ENCODE results near the gene ACBD4. TPM values are rescaled to one million over a fixed set of nuclear protein-coding genes. Genes with fewer than 3 reads are reported as not detected.

Gene ACBD4
- total and polyA plus RNA-seq, 2 of the 4 experiments (the other 2 are of a cell fraction), result 2.3 to 5.7 TPM

- Histone ChIP-seq H4K8ac (ENCODE audit: low read depth in 2 of 2, low read length in 2 of 2) (no peak overlapping the region; a peak in 1 of 4 replicates), H2BK20ac (ENCODE audit: low read depth, low read length) (no peak overlapping the region), H2AK5ac (ENCODE audit: low read depth, low read length) (peak overlapping the region; percentile 66; the same call in 1 of the 2 replicates), H3K36me3 (ENCODE audit: control insufficient read depth, insufficient read depth, low read length) (peaks cover 76% of the 10 kb centered on the region), H3K27me3 (ENCODE audit: control insufficient read depth, insufficient read depth, low read length) (no peaks in the 10 kb centered on the region), H3K9me3 (ENCODE audit: control insufficient read depth, insufficient read depth, low read length) (no peaks in the 10 kb centered on the region), H3K79me1 (ENCODE audit: low read depth in 1 of 2, low read length in 2 of 2) (peaks cover 22 to 61% of the 10 kb centered on the region in 2 experiments), H3K4me1 (ENCODE audit: control insufficient read depth, insufficient read depth, low read length) (peaks cover 7% of the 10 kb centered on the region; the same call in 1 of the 2 replicates), H3K23ac (ENCODE audit: low read depth, low read length) (no peak overlapping the region), H4K20me1 (ENCODE audit: insufficient read depth, low read length) (peaks cover 4% of the 10 kb centered on the region; the same call in 1 of the 2 replicates), H4K5ac (ENCODE audit: low read depth, low read length) (no peak overlapping the region), H3K9me1 (ENCODE audit: insufficient read depth, low read length) (no peaks in the 10 kb centered on the region), H3K4ac (ENCODE audit: low read depth, low read length) (no peak overlapping the region), H3K14ac (replicated peaks; ENCODE audit: low read depth, low read length) (no peak overlapping the region), H3K27ac (ENCODE audit: insufficient read depth, low read length) (peak overlapping the region; percentile 66; the same call in 1 of the 2 replicates), H3K18ac (ENCODE audit: low read depth, low read length) (no peak overlapping the region), H2AK9ac (replicated peaks; ENCODE audit: low read depth, low read length, poor library complexity) (no peak overlapping the region), H4K91ac (ENCODE audit: insufficient read depth, low read depth, low read length) (no peak overlapping the region), H3K4me2 (ENCODE audit: low read depth, low read length) (no peak overlapping the region), H3K56ac (ENCODE audit: extremely low read depth, insufficient read depth, low read length) (no peak overlapping the region), H2BK15ac (ENCODE audit: low read depth, low read length) (no peak overlapping the region), H3K4me3 (ENCODE audit: insufficient read depth, low read depth, low read length) (no peak overlapping the region), H3K9ac (ENCODE audit: low read depth, low read length) (peak overlapping the region; percentile 51; the same call in 1 of the 2 replicates), H2AFZ (replicated peaks; ENCODE audit: low read length, poor library complexity) (no peak overlapping the region), H2BK120ac (ENCODE audit: low read depth, low read length) (no peak overlapping the region), H2BK5ac (ENCODE audit: low read depth, low read length, poor library complexity, severe bottlenecking) (peak overlapping the region; percentile 9)
- TF ChIP-seq MAZ (IDR thresholded peaks at IDR 0.05; ENCODE audit: borderline replicate concordance, low read depth, low read length) (peak; percentile 83; the same call in 1 of the 2 replicates), SMC3 (IDR thresholded peaks at IDR 0.05; ENCODE audit: low read depth, low read length) (peak; percentile 65), RFX5 (IDR thresholded peaks at IDR 0.05; ENCODE audit: low read depth, low read length) (no peak), CTCF (conservative IDR thresholded peaks at IDR 0.05; ENCODE audit: low read depth, low read length) (peak; percentile 78), RAD21 (IDR thresholded peaks at IDR 0.05; ENCODE audit: low read length) (peak; percentile 77), NFE2L2 (IDR thresholded peaks at IDR 0.05; ENCODE audit: low read depth, low read length) (no peak), MAFK (IDR thresholded peaks at IDR 0.05; ENCODE audit: low read depth, low read length) (no peak)
- CTCF ChIA-PET, result interaction anchor here (0.7 to 2.2 kb wide), 14 partner anchors 10 to 189 kb away, joined by 3 to 9 read pairs (median 4); partner anchors contain the start of genes ACBD4 and DCAKD
- peak; percentile 85 for ATAC-seq (ENCODE audit: low read depth)
- dilution Hi-C loops (cut with HindIII; ENCODE audit: low sequenced_read_pairs, unreplicated experiment), result no loop called here
- BruUV-seq (replicated peaks), result no TSS peak
- intact Hi-C loops (cut with micrococcal nuclease), result loop anchor here (1.0 kb wide), 1 partner anchor 179 kb away; no protein-coding TSS in a partner anchor
- in situ Hi-C loops (cut with MboI; ENCODE audit: low sequenced_read_pairs), result no loop called here
- POLR2A ChIA-PET (ENCODE audit: unreplicated experiment), result no interaction called here
- WGBS, 2 experiments (ENCODE audit: extremely low coverage in 2 of 2, insufficient read length in 1 of 2), result 81% methylated on average over 4 of the region's 9 CpGs; no CpG with 5 or more reads in 1 of the 2 experiments
- peak; percentile 66 for DNase-seq
Observed at GRCh38 chr17:45098869-45099616, 36.4 kb upstream of the ACBD4 start.

Data from IMR-90 (cell line).